PC-3 (cell line): ENCODE data around the gene IGFL2. TPM values are rescaled to one million over a fixed set of nuclear protein-coding genes. Genes with fewer than 3 reads are reported as not detected.

ENCODE experiments used
- ATAC-seq: fragments of 200-7000 bp; cut with Tn5 transposase; 2 replicates; pipeline ENCODE4 v1.9.1; 2020; ENCODE audit warnings: mild to moderate bottlenecking, moderate library complexity
- BruUV-seq: library from RNA; stranded (reverse); fragments of 400-500 nt; replicated peaks from 2 replicates; lab custom pipeline; 2021; lab: Mats Ljungman, UMichigan
- CTCF ChIA-PET: fragments of 300-600 bp; sonication (Branson Sonifier 250); formaldehyde crosslinking; loops from one replicate; lab custom pipeline; 2022; ENCODE audit warnings: antibody characterized with exemption; lab: Charles Lee
- POLR2A ChIA-PET: fragments of 300-600 bp; sonication (Branson Sonifier 250); formaldehyde crosslinking; loops from one replicate; lab custom pipeline; 2022; ENCODE audit warnings: antibody characterized with exemption; ENCODE audit not compliant: unreplicated experiment; lab: Charles Lee
- DNase-seq: peaks from one replicate; pipeline ENCODE4 v3.0.0-alpha.2; 2015
- H2AFZ ChIP-seq: fragments of 300-600 bp; sonication (generic); 2 replicates; pipeline ENCODE4 v1.6.0; 2016; ENCODE audit warnings: antibody characterized with exemption, low read length
- H3F3A ChIP-seq: fragments of 300-600 bp; sonication (generic); one replicate; pipeline ENCODE4 v1.6.0; 2017; ENCODE audit warnings: antibody characterized with exemption, low read length, control low read depth, mild to moderate bottlenecking; ENCODE audit not compliant: unreplicated experiment
- H3K27ac ChIP-seq: fragments of 300-600 bp; sonication (generic); 2 replicates; pipeline ENCODE4 v1.5.1; 2016; ENCODE audit warnings: mild to moderate bottlenecking, low read length
- H3K27me3 ChIP-seq: fragments of 300-600 bp; sonication (generic); 2 replicates; pipeline ENCODE4 v1.6.1; 2016; ENCODE audit warnings: low read length, mixed read lengths
- H3K36me3 ChIP-seq: fragments of 300-600 bp; sonication (generic); 2 replicates; pipeline ENCODE4 v1.6.1; 2016; ENCODE audit warnings: low read depth, mixed run types, low read length, mixed read lengths
- H3K4me1 ChIP-seq: fragments of 300-600 bp; sonication (generic); 2 replicates; pipeline ENCODE4 v1.5.1; 2016; ENCODE audit warnings: low read length; ENCODE audit not compliant: insufficient read depth
- H3K4me2 ChIP-seq: fragments of 300-600 bp; sonication (generic); 2 replicates; pipeline ENCODE4 v1.6.0; 2016; ENCODE audit warnings: low read length
- H3K4me3 ChIP-seq: fragments of 300-600 bp; sonication (generic); 2 replicates; pipeline ENCODE4 v1.5.1; 2016; ENCODE audit warnings: mild to moderate bottlenecking, low read length, mixed read lengths
- H3K79me2 ChIP-seq: fragments of 300-600 bp; sonication (generic); 2 replicates; pipeline ENCODE4 v1.6.1; 2017; ENCODE audit warnings: low read length, mixed read lengths
- H3K9ac ChIP-seq: fragments of 300-600 bp; sonication (generic); 2 replicates; pipeline ENCODE4 v1.6.0; 2016; ENCODE audit warnings: mild to moderate bottlenecking, low read length
- H3K9me2 ChIP-seq: fragments of 300-600 bp; sonication (generic); replicated peaks from 2 replicates; pipeline ENCODE4 v1.6.1; 2016; ENCODE audit warnings: mixed run types, low read length, mixed read lengths
- H3K9me3 ChIP-seq: fragments of 300-600 bp; sonication (generic); 2 replicates; pipeline ENCODE4 v1.6.1; 2016; ENCODE audit warnings: low read length, mixed read lengths
- H4K20me1 ChIP-seq: fragments of 300-600 bp; sonication (generic); 2 replicates; pipeline ENCODE4 v1.6.1; 2016; ENCODE audit warnings: low read length, mixed read lengths
- CTCF ChIP-seq: fragments of 300-600 bp; sonication (generic); conservative IDR thresholded peaks from 2 replicates; pipeline ENCODE4 v1.5.1; 2017; ENCODE audit warnings: antibody characterized with exemption, low read depth, mild to moderate bottlenecking, low read length
- EZH2 ChIP-seq: fragments of 300-600 bp; sonication (generic); IDR thresholded peaks from one replicate; pipeline ENCODE4 v1.6.1; 2017; ENCODE audit warnings: antibody characterized with exemption, mild to moderate bottlenecking, low read length; ENCODE audit not compliant: unreplicated experiment
- EZH2phosphoT487 ChIP-seq: fragments of 300-600 bp; sonication (generic); IDR thresholded peaks from 2 replicates; pipeline ENCODE4 v1.6.1; 2018; ENCODE audit warnings: mild to moderate bottlenecking, antibody characterized with exemption, low read length, borderline replicate concordance
- intact Hi-C: fragments of 100-400 bp; cut with micrococcal nuclease; formaldehyde crosslinking; loops from 2 replicates; pipeline ENCODE4 v1.9.0; 2023
- total RNA-seq: library from RNA; depleted of rRNA; stranded (reverse); fragments of >200 nt; gene quantifications from 2 replicates; pipeline ENCODE4 v1.2.3, GENCODE V29; 2014

The IGFL2 gene
- total RNA-seq, 1 experiment from 2014 or later: not detected

GRCh38 chr19:46142294-46142693, 5.7 kb upstream of the IGFL2 start:
- H3F3A ChIP-seq: no peaks in the 10 kb centered on the region
- BruUV-seq: no TSS peak
- H3K9ac ChIP-seq: no peak overlapping the region
- ATAC-seq: no peak
- no peak overlapping the region for H3K4me3 ChIP-seq
- H3K4me2 ChIP-seq: no peak overlapping the region
- TF ChIP-seq EZH2 (no peak), CTCF (no peak), EZH2phosphoT487 (no peak)
- no peaks in the 10 kb centered on the region for H4K20me1 ChIP-seq
- H3K36me3 ChIP-seq: no peaks in the 10 kb centered on the region
- no peaks in the 10 kb centered on the region for H3K9me3 ChIP-seq
- ChIA-PET POLR2A (no interaction called here), CTCF (no interaction called here)
- H3K27me3 ChIP-seq: peaks cover 10% of the 10 kb centered on the region; the same call in 1 of the 2 replicates
- intact Hi-C loops: no loop called here
- no peak overlapping the region for H2AFZ ChIP-seq
- no peaks in the 10 kb centered on the region for H3K79me2 ChIP-seq
- no peak for DNase-seq
- no peaks in the 10 kb centered on the region for H3K4me1 ChIP-seq
- H3K9me2 ChIP-seq: no peaks in the 10 kb centered on the region
- H3K27ac ChIP-seq: no peak overlapping the region

GRCh38 chr19:46144756-46145155, 3.3 kb upstream of the IGFL2 start:
- Histone ChIP-seq H3K27me3 (peaks cover 10% of the 10 kb centered on the region; the same call in 1 of the 2 replicates), H3F3A (no peaks in the 10 kb centered on the region), H3K79me2 (no peaks in the 10 kb centered on the region), H2AFZ (no peak overlapping the region), H3K4me2 (no peak overlapping the region), H3K9me2 (no peaks in the 10 kb centered on the region), H4K20me1 (no peaks in the 10 kb centered on the region), H3K36me3 (no peaks in the 10 kb centered on the region), H3K9ac (no peak overlapping the region), H3K27ac (no peak overlapping the region), H3K4me1 (no peaks in the 10 kb centered on the region), H3K9me3 (no peaks in the 10 kb centered on the region), H3K4me3 (no peak overlapping the region)
- ATAC-seq: no peak
- DNase-seq: peak; percentile 11
- ChIA-PET POLR2A (no interaction called here), CTCF (no interaction called here)
- intact Hi-C loops: no loop called here
- TF ChIP-seq CTCF (no peak), EZH2phosphoT487 (no peak), EZH2 (no peak)
- no TSS peak for BruUV-seq

DNA sequence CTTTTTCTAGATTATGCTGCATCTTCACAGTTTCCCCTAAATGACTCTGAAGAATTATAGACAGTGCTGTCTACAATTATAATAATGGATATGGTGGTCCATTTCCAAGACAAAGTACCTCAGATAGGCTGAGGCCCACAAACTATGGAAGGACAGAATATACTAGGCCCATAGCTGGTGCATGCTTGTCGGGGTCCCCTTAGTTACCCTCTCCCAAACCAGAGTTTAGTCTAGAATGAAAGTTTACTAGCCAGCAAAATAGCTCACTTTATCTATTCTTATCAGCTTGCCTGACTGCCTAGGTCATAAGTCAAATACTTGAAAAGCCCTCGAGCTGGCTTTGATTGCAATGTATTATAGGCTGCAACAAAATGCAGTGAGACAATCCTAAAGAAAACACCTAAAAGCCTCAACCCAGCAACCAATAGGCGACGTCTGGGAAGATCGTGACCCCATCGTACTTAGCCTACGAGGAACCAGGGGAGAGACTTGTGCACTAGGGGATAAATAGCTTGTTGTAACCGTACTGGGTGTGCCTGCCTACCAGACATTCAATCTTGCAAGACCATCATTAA, 785 bp upstream of the IGFL2 start:
- ChIA-PET CTCF (interaction anchor here (0.6 kb wide), 1 partner anchor 118 kb away, joined by 4 read pairs; no protein-coding TSS in a partner anchor), POLR2A (no interaction called here)
- ATAC-seq (no peak), DNase-seq (no peak)
- H3K9me3 ChIP-seq: no peaks in the 10 kb centered on the region
- H3K9me2 ChIP-seq: no peaks in the 10 kb centered on the region
- no peak overlapping the region for H3K4me2 ChIP-seq
- H2AFZ ChIP-seq: no peak overlapping the region
- no peak overlapping the region for H3K4me3 ChIP-seq
- TF ChIP-seq EZH2phosphoT487 (no peak), CTCF (no peak)
- intact Hi-C loops: no loop called here
- no peaks in the 10 kb centered on the region for H3K79me2 ChIP-seq
- no peak overlapping the region for H3K9ac ChIP-seq
- no TSS peak for BruUV-seq
- peaks cover 21% of the 10 kb centered on the region for H3K27me3 ChIP-seq
- no peaks in the 10 kb centered on the region for H3F3A ChIP-seq
- H3K27ac ChIP-seq: no peak overlapping the region
- H3K4me1 ChIP-seq: no peaks in the 10 kb centered on the region
- H4K20me1 ChIP-seq: no peaks in the 10 kb centered on the region
- no peaks in the 10 kb centered on the region for H3K36me3 ChIP-seq
